Astrocyte of the cerebellum (primary cell): ENCODE data around the gene PIK3C2A.
"Not testable (repeated sequence)": the region's sequence is repeated elsewhere in the genome, so short reads cannot be mapped to it uniquely, and the experiment has no call there.

Source experiments
- DNase-seq: peaks from one replicate; pipeline ENCODE4 v3.0.0-alpha.2; 2011; ENCODE audit warnings: low read depth
- H3K4me3 ChIP-seq: 2 replicates; pipeline ENCODE4 v1.5.1; 2011; ENCODE audit warnings: mild to moderate bottlenecking, low read depth, low read length, moderate library complexity
- in situ Hi-C: cut with HindIII; loops from 2 replicates; pipeline ENCODE4 v1.10.0; 2017; ENCODE audit warnings: low sequenced_read_pairs
- TF ChIP-seq, protein P1 (sequence below): IDR thresholded peaks from 2 replicates; pipeline ENCODE4 v1.5.1; 2012; ENCODE audit warnings: low read length, low read depth, moderate library complexity, mild to moderate bottlenecking; ENCODE audit errors: missing control alignments

PIK3C2A gene

DNA sequence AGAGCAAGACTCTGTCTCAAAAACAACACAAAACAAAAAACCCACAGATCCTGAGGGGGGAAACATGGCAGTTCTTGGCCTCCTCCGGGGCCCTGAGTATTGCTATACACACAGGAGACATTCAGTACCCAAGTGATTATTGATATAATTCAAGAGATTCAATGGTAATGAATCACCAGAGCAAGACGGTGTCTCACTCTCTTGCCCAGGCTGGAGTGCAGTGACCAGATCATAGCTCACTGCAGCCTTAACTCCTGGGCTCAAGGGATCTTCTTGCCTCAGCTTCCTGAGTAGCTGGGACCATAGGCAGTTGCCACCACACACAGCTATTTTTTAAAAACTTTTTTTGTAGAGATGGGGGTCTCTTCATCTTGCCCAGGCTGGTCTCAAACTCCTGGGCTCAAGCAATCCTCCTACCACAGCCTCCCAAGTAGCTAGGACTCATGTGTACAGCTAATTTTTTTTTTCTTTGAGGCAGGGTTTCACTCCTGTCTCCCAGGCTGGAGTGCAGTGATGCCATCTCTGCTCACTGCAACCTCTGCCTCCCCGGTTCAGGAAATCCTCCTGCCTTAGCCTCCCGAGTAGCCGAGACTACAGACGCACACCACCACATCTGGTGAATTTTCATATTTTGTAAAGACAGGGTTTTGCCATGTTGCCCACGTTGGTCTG lies 21.8 kb upstream of the PIK3C2A start:
- TF ChIP-seq, protein P1, sequence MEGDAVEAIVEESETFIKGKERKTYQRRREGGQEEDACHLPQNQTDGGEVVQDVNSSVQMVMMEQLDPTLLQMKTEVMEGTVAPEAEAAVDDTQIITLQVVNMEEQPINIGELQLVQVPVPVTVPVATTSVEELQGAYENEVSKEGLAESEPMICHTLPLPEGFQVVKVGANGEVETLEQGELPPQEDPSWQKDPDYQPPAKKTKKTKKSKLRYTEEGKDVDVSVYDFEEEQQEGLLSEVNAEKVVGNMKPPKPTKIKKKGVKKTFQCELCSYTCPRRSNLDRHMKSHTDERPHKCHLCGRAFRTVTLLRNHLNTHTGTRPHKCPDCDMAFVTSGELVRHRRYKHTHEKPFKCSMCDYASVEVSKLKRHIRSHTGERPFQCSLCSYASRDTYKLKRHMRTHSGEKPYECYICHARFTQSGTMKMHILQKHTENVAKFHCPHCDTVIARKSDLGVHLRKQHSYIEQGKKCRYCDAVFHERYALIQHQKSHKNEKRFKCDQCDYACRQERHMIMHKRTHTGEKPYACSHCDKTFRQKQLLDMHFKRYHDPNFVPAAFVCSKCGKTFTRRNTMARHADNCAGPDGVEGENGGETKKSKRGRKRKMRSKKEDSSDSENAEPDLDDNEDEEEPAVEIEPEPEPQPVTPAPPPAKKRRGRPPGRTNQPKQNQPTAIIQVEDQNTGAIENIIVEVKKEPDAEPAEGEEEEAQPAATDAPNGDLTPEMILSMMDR = no peak
- no peak for DNase-seq
- no peak overlapping the region for H3K4me3 ChIP-seq
- in situ Hi-C loops = no loop called here

- H3K4me3 ChIP-seq, DNase-seq, in situ Hi-C loops: not testable (repeated sequence)
These were observed 20.6 kb upstream of the PIK3C2A start for GRCh38 chr11:17228186-17228925.

DNA sequence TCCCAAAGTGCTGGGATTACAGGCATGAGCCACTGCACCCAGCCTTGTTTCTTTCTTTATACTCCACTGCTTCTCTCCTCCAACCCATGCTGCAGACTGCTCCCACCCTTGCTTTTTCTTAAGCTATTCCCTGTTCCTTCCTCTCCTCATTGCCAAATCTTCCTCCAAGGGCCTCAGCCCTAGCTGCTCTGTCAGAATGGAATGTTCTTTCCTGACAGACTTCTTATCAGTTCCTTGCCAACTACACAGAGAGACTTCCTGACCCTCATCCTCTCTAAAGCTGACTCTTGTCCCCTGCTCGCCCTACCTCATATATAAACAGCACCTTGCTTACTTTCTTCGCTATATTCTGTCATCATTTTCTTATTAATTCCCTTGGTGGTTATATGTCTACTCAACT lies 16.9 kb upstream of the PIK3C2A start:
- in situ Hi-C loops = no loop called here
- no peak for DNase-seq
- TF ChIP-seq, protein P1 = no peak
- H3K4me3 ChIP-seq = no peak overlapping the region

DNA sequence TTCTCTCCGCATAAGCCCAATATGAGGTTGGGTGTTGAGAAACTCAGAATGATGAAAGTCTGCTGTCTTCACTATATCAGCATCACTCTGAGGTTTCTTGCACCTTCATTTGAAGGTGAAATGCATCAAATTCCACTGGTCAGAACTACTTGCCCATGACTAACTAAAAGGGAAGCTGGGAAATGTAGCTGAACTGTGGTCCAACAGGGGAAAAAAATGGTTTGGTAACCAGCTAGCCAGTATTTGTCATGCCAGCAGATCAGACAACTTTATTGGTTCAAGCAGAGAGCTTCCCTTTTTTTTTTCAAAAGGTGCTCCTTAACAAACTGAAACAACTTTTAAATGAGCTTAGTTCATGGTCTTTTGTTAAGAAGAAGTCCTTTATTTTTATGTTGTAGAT lies 14.2 kb upstream of the PIK3C2A start:
- TF ChIP-seq, protein P1 = no peak
- in situ Hi-C loops = no loop called here
- DNase-seq = no peak
- no peak overlapping the region for H3K4me3 ChIP-seq

DNA sequence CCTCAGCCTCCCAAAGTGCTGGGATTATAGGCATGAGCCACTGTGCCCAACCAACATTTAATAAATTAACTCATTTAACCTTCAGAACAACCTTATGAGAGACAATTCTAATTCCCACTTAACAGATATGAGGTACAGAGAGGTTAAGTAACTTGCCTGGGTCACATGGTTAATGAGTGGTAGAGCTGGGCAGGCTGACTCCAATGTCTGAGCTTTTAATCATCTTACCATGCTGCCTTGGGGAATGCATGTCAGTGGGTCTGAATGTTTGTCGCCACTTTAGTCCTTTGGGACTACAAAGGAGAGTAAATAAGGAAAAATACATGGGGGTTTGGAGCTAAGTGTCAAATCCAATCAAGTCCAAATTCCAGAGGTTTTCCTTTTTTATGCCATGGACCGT lies 11.2 kb upstream of the PIK3C2A start:
- in situ Hi-C loops = no loop called here
- H3K4me3 ChIP-seq = no peak overlapping the region
- no peak for DNase-seq
- TF ChIP-seq, protein P1 = no peak

GRCh38 chr11:17218403-17218802 lies 10.6 kb upstream of the PIK3C2A start:
- in situ Hi-C loops = no loop called here
- DNase-seq = no peak
- TF ChIP-seq, protein P1 = no peak

DNA sequence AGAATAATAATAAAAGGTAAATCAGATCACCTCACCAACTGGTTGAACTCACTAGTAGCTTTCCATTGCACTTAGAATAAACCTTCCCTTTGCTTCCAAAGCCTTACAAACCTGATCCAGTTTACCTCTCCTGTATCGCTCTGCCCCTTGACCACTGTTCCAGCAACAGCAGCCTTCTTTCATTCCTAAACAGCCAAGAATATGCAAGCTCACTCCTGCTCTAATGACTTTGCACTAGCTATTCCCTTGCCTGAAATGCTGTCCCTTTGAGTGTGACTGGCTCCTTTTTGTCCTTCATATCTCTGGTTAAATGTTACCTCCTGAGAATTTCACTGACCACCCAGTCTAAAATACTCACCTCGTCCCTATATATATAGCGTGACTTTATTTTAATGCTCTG lies 9.6 kb upstream of the PIK3C2A start:
- in situ Hi-C loops = no loop called here
- TF ChIP-seq, protein P1 = no peak

More at GRCh38 chr11:17218403-17218802, 10.6 kb upstream of the PIK3C2A start:
- H3K4me3 ChIP-seq = no peak overlapping the region

More for the DNA sequence above, 9.6 kb upstream of the PIK3C2A start:
- DNase-seq = no peak
- H3K4me3 ChIP-seq = no peak overlapping the region
